Keratinocyte (primary cell): ENCODE measurements around the gene LHFPL6. TPM values are rescaled to one million over a fixed set of nuclear protein-coding genes. Genes with fewer than 3 reads are reported as not detected.

Experiments used
- DNase-seq: peaks from one replicate; pipeline ENCODE4 v3.0.0-alpha.2; 2011; ENCODE audit warnings: low read depth, missing footprints, low spot score
- FAIRE-seq: peaks from 2 replicates; lab custom pipeline; 2011; peaks lifted over from hg19 to GRCh38; lab: Jason Lieb, UNC
- H2AFZ ChIP-seq: 2 replicates; pipeline ENCODE4 v1.6.0; 2012; ENCODE audit warnings: low read length, control low read depth, inconsistent platforms; ENCODE audit not compliant: control insufficient read depth
- H3K27ac ChIP-seq: 2 replicates; pipeline ENCODE4 v1.5.1; 2011; ENCODE audit warnings: low read length; ENCODE audit not compliant: control insufficient read depth, insufficient read depth
- H3K27me3 ChIP-seq: 3 replicates; pipeline ENCODE4 v1.6.0; 2011; ENCODE audit warnings: low read length; ENCODE audit not compliant: control insufficient read depth, insufficient read depth; ENCODE audit errors: extremely low read depth
- H3K36me3 ChIP-seq, 2 experiments: 2 replicates in 1 of 2; 3 replicates in 1 of 2; pipeline ENCODE4 v1.5.1; 2011; ENCODE audit warnings: low read length in 2 of 2, mild to moderate bottlenecking in 1 of 2; ENCODE audit not compliant: control insufficient read depth in 2 of 2, insufficient read depth in 2 of 2; ENCODE audit errors: extremely low read depth in 1 of 2
- H3K4me1 ChIP-seq: 3 replicates; pipeline ENCODE4 v1.5.1; 2011; ENCODE audit warnings: low read length; ENCODE audit not compliant: control insufficient read depth, insufficient read depth; ENCODE audit errors: extremely low read depth
- H3K4me2 ChIP-seq: 3 replicates; pipeline ENCODE4 v1.6.0; 2011; ENCODE audit warnings: low read depth, low read length; ENCODE audit not compliant: control insufficient read depth, insufficient read depth; ENCODE audit errors: extremely low read depth
- H3K4me3 ChIP-seq, 3 experiments: fragments of 200-600 bp in 1 of 3; sonication (generic) in 1 of 3; 2 replicates in 2 of 3; 3 replicates in 1 of 3; pipeline ENCODE4 v1.5.1; 2011 to 2016; ENCODE audit warnings: low read length in 3 of 3, mild to moderate bottlenecking in 3 of 3, control low read depth in 2 of 3, inconsistent platforms in 1 of 3, low read depth in 1 of 3, mixed read lengths in 1 of 3, mixed run types in 1 of 3, moderate library complexity in 1 of 3; ENCODE audit not compliant: control insufficient read depth in 2 of 3, insufficient read depth in 2 of 3; ENCODE audit errors: extremely low read depth in 1 of 3
- H3K79me2 ChIP-seq: 2 replicates; pipeline ENCODE4 v1.6.0; 2012; ENCODE audit warnings: low read length; ENCODE audit not compliant: control insufficient read depth, insufficient read depth
- H3K9ac ChIP-seq: 3 replicates; pipeline ENCODE4 v1.6.0; 2011; ENCODE audit warnings: low read length; ENCODE audit not compliant: control insufficient read depth, insufficient read depth; ENCODE audit errors: extremely low read depth
- H3K9me1 ChIP-seq: 3 replicates; pipeline ENCODE4 v1.6.0; 2011; ENCODE audit warnings: low read length; ENCODE audit not compliant: control insufficient read depth, insufficient read depth; ENCODE audit errors: extremely low read depth
- H3K9me3 ChIP-seq: 2 replicates; pipeline ENCODE4 v1.5.1; 2012; ENCODE audit warnings: low read depth, low read length; ENCODE audit not compliant: control insufficient read depth
- H4K20me1 ChIP-seq: 3 replicates; pipeline ENCODE4 v1.6.0; 2011; ENCODE audit warnings: low read length; ENCODE audit not compliant: control insufficient read depth, insufficient read depth; ENCODE audit errors: extremely low read depth
- EZH2 ChIP-seq: IDR thresholded peaks from one replicate; pipeline ENCODE4 v1.6.1; 2012; ENCODE audit warnings: inconsistent platforms, mild to moderate bottlenecking, low read length, moderate library complexity
- dilution Hi-C: fragments of 300-500 bp; cut with MboI; formaldehyde crosslinking; loops from one replicate; pipeline ENCODE4 v1.7.0; 2020; ENCODE audit warnings: low sequenced_read_pairs; ENCODE audit not compliant: extremely low pct_ligation_motif_present
- polyA plus RNA-seq, 5 experiments: library from polyadenylated mRNA; depleted of rRNA in 3 of 5; stranded (reverse) in 3 of 5; stranded (forward) in 1 of 5; unstranded in 1 of 5; fragments of >200 nt; gene quantifications; 1 replicate in 1 of 5; 2 replicates in 3 of 5; 3 replicates in 1 of 5; pipeline versions ENCODE4 v1.2.1 to v1.2.3, GENCODE V29; 2011 to 2012; ENCODE audit warnings: missing spikeins in 2 of 5, low read depth in 1 of 5, low replicate concordance in 1 of 5
- TF ChIP-seq, protein P1 (sequence below), 3 experiments: IDR thresholded peaks in 1 of 3; conservative IDR thresholded peaks in 1 of 3; optimal IDR thresholded peaks in 1 of 3; 2 replicates in 2 of 3; 3 replicates in 1 of 3; pipeline versions ENCODE3 to v1.5.1; 2011; ENCODE audit warnings: low read length in 3 of 3, mild to moderate bottlenecking in 3 of 3, moderate library complexity in 2 of 3, control low read depth in 1 of 3, inconsistent platforms in 1 of 3; ENCODE audit not compliant: insufficient read depth in 2 of 3; ENCODE audit errors: extremely low read depth in 1 of 3

Gene LHFPL6
- polyA plus RNA-seq, 1 donor (not counting 4 experiments of a cell fraction or from before 2014, with no cell fraction given): 15.8 TPM

DNA sequence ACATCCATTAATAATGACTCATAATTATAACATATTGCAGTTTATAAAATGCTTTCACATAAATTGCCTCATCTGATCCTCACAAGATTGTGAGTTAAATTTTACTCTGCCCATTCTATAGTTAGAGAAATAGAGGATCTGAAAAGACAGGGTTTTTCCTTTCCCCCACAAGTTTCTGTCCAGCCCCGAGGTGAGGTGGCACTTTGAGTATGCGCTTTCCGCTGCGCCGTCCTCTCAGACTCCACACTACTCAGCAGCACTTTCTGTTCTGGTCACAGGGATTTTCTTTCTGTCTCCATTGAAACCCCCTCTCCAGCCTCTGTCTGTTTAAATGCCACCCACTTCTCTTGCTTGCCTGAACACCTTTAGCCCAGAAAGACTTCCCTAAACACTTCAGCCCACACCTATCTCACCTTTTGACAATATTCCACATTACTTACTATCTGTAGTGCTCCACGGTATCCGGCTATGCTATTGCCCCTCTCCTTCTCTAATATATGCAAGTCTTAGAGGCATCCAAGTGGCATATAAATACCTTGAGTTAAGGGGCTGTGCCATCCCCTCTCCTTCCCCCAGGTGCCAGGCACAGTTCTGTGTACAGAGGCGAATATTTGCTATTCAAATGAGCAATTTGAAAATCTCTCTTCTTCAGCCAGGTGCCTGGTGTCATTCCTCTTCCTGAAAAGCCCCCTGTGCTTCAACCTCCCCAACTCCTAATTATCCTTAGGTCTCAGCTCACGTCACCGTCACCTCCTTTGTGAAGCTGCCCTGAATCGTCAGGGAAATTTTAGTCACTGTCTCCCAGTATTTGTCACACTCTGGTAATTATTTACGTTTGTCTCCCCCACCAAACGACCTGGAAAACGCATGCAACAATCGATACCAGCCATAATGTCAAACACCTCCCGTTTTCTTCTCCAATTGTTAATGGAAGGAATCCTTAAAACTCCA, 296.1 kb downstream of the LHFPL6 start:
- Histone ChIP-seq H3K36me3 (no peaks in the 10 kb centered on the region), H3K79me2 (no peaks in the 10 kb centered on the region), H3K9me1 (no peaks in the 10 kb centered on the region), H3K4me2 (no peak overlapping the region), H3K4me1 (no peaks in the 10 kb centered on the region), H4K20me1 (no peaks in the 10 kb centered on the region), H3K27me3 (no peaks in the 10 kb centered on the region), H3K9ac (no peak overlapping the region), H3K9me3 (no peaks in the 10 kb centered on the region), H3K27ac (no peak overlapping the region), H2AFZ (no peak overlapping the region), H3K4me3 (no peak overlapping the region)
- dilution Hi-C loops: no loop called here
- no peak for DNase-seq
- TF ChIP-seq, protein P1, sequence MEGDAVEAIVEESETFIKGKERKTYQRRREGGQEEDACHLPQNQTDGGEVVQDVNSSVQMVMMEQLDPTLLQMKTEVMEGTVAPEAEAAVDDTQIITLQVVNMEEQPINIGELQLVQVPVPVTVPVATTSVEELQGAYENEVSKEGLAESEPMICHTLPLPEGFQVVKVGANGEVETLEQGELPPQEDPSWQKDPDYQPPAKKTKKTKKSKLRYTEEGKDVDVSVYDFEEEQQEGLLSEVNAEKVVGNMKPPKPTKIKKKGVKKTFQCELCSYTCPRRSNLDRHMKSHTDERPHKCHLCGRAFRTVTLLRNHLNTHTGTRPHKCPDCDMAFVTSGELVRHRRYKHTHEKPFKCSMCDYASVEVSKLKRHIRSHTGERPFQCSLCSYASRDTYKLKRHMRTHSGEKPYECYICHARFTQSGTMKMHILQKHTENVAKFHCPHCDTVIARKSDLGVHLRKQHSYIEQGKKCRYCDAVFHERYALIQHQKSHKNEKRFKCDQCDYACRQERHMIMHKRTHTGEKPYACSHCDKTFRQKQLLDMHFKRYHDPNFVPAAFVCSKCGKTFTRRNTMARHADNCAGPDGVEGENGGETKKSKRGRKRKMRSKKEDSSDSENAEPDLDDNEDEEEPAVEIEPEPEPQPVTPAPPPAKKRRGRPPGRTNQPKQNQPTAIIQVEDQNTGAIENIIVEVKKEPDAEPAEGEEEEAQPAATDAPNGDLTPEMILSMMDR (optimal IDR thresholded peaks at IDR 0.05 in 1 of 3, IDR thresholded peaks at IDR 0.05 in 1 of 3, conservative IDR thresholded peaks at IDR 0.05 in 1 of 3; ENCODE audit: extremely low read depth in 1 of 3, insufficient read depth in 2 of 3, low read length in 3 of 3): no peak
- no peak for TF ChIP-seq EZH2
- no peak for FAIRE-seq

- FAIRE-seq: no peak
- H4K20me1 ChIP-seq: no peaks in the 10 kb centered on the region
- no peaks in the 10 kb centered on the region for H3K9me1 ChIP-seq
- no peaks in the 10 kb centered on the region for H3K9me3 ChIP-seq
- H3K36me3 ChIP-seq: no peaks in the 10 kb centered on the region
- no peak overlapping the region for H3K9ac ChIP-seq
- no peaks in the 10 kb centered on the region for H3K4me1 ChIP-seq
- H3K27me3 ChIP-seq: no peaks in the 10 kb centered on the region
- H2AFZ ChIP-seq: no peak overlapping the region
- no peak overlapping the region for H3K4me3 ChIP-seq
- H3K79me2 ChIP-seq: no peaks in the 10 kb centered on the region
- H3K27ac ChIP-seq: no peak overlapping the region
- dilution Hi-C loops: no loop called here
- TF ChIP-seq EZH2: no peak
- TF ChIP-seq, protein P1 (optimal IDR thresholded peaks at IDR 0.05 in 1 of 3, IDR thresholded peaks at IDR 0.05 in 1 of 3, conservative IDR thresholded peaks at IDR 0.05 in 1 of 3; ENCODE audit: extremely low read depth in 1 of 3, insufficient read depth in 2 of 3, low read length in 3 of 3): no peak
- H3K4me2 ChIP-seq: no peak overlapping the region
- no peak for DNase-seq
Measured at GRCh38 chr13:39302820-39303219, 300.2 kb downstream of the LHFPL6 start.
